WTC11 (cell line): ENCODE data around the gene CTNS.

Source experiments
- FOXJ3 ChIP-seq: sonication (generic); formaldehyde crosslinking; IDR thresholded peaks from 2 replicates; pipeline ENCODE4 v1.9.0; 2021; ENCODE audit warnings: missing genetic modification reagents, mild to moderate bottlenecking, borderline replicate concordance
- JUN ChIP-seq: sonication (generic); formaldehyde crosslinking; IDR thresholded peaks from 2 replicates; pipeline ENCODE4 v1.8.0; 2023; ENCODE audit warnings: mild to moderate bottlenecking, missing genetic modification reagents
- MAX ChIP-seq: sonication (generic); formaldehyde crosslinking; IDR thresholded peaks from 2 replicates; pipeline ENCODE4 v1.8.0; 2022; ENCODE audit warnings: mild to moderate bottlenecking, missing genetic modification reagents
- MXD4 ChIP-seq: fragments of 250-450 bp; sonication (Bioruptor Pico); IDR thresholded peaks from 2 replicates; pipeline ENCODE4 v1.8.0; 2021; ENCODE audit warnings: mild to moderate bottlenecking, moderate library complexity, borderline replicate concordance
- ZNF121 ChIP-seq: sonication (generic); formaldehyde crosslinking; IDR thresholded peaks from 2 replicates; pipeline ENCODE4 v1.8.0; 2023; ENCODE audit warnings: missing genetic modification reagents
- ZNF232 ChIP-seq: sonication (generic); formaldehyde crosslinking; IDR thresholded peaks from 2 replicates; pipeline ENCODE4 v1.8.0; 2022; ENCODE audit warnings: mild to moderate bottlenecking, missing genetic modification reagents
- TF ChIP-seq, protein P1 (sequence below): fragments of 200-600 bp; IDR thresholded peaks from 2 replicates; pipeline ENCODE4 v1.8.0; 2022; ENCODE audit warnings: antibody characterized with exemption
- TF ChIP-seq, protein P2 (sequence below): sonication (generic); formaldehyde crosslinking; IDR thresholded peaks from 2 replicates; pipeline ENCODE4 v1.8.0; 2022; ENCODE audit warnings: mild to moderate bottlenecking, missing genetic modification reagents
- TF ChIP-seq, protein P3 (sequence below): sonication (generic); formaldehyde crosslinking; IDR thresholded peaks from 2 replicates; pipeline ENCODE4 v1.8.1; 2023; ENCODE audit warnings: mild to moderate bottlenecking, missing genetic modification reagents
- TF ChIP-seq, protein P4 (sequence below): sonication (generic); formaldehyde crosslinking; conservative IDR thresholded peaks from 2 replicates; pipeline ENCODE4 v1.8.1; 2022; ENCODE audit warnings: mild to moderate bottlenecking, missing genetic modification reagents
- TF ChIP-seq, protein P5 (sequence below): fragments of 250-450 bp; sonication (Bioruptor Pico); IDR thresholded peaks from 2 replicates; pipeline ENCODE4 v1.8.0; 2021; ENCODE audit warnings: mild to moderate bottlenecking
- TF ChIP-seq, protein P6 (sequence below): sonication (generic); formaldehyde crosslinking; IDR thresholded peaks from 2 replicates; pipeline ENCODE4 v1.8.1; 2022; ENCODE audit warnings: low read depth, missing genetic modification reagents, borderline replicate concordance

GRCh38 chr17:3609689-3610088, 26.9 kb upstream of the CTNS start:
- TF ChIP-seq MAX (CRISPR knock-in tag) = no peak
- TF ChIP-seq, protein P1, sequence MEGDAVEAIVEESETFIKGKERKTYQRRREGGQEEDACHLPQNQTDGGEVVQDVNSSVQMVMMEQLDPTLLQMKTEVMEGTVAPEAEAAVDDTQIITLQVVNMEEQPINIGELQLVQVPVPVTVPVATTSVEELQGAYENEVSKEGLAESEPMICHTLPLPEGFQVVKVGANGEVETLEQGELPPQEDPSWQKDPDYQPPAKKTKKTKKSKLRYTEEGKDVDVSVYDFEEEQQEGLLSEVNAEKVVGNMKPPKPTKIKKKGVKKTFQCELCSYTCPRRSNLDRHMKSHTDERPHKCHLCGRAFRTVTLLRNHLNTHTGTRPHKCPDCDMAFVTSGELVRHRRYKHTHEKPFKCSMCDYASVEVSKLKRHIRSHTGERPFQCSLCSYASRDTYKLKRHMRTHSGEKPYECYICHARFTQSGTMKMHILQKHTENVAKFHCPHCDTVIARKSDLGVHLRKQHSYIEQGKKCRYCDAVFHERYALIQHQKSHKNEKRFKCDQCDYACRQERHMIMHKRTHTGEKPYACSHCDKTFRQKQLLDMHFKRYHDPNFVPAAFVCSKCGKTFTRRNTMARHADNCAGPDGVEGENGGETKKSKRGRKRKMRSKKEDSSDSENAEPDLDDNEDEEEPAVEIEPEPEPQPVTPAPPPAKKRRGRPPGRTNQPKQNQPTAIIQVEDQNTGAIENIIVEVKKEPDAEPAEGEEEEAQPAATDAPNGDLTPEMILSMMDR = no peak
- TF ChIP-seq ZNF232 = no peak
- TF ChIP-seq, protein P2, sequence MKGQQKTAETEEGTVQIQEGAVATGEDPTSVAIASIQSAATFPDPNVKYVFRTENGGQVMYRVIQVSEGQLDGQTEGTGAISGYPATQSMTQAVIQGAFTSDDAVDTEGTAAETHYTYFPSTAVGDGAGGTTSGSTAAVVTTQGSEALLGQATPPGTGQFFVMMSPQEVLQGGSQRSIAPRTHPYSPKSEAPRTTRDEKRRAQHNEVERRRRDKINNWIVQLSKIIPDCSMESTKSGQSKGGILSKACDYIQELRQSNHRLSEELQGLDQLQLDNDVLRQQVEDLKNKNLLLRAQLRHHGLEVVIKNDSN = no peak
- TF ChIP-seq, protein P3, sequence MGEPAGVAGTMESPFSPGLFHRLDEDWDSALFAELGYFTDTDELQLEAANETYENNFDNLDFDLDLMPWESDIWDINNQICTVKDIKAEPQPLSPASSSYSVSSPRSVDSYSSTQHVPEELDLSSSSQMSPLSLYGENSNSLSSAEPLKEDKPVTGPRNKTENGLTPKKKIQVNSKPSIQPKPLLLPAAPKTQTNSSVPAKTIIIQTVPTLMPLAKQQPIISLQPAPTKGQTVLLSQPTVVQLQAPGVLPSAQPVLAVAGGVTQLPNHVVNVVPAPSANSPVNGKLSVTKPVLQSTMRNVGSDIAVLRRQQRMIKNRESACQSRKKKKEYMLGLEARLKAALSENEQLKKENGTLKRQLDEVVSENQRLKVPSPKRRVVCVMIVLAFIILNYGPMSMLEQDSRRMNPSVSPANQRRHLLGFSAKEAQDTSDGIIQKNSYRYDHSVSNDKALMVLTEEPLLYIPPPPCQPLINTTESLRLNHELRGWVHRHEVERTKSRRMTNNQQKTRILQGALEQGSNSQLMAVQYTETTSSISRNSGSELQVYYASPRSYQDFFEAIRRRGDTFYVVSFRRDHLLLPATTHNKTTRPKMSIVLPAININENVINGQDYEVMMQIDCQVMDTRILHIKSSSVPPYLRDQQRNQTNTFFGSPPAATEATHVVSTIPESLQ (CRISPR knock-in tag) = no peak
- TF ChIP-seq, protein P4, sequence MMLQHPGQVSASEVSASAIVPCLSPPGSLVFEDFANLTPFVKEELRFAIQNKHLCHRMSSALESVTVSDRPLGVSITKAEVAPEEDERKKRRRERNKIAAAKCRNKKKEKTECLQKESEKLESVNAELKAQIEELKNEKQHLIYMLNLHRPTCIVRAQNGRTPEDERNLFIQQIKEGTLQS (CRISPR knock-in tag) = no peak
- TF ChIP-seq FOXJ3 (CRISPR knock-in tag) = no peak
- TF ChIP-seq, protein P5, sequence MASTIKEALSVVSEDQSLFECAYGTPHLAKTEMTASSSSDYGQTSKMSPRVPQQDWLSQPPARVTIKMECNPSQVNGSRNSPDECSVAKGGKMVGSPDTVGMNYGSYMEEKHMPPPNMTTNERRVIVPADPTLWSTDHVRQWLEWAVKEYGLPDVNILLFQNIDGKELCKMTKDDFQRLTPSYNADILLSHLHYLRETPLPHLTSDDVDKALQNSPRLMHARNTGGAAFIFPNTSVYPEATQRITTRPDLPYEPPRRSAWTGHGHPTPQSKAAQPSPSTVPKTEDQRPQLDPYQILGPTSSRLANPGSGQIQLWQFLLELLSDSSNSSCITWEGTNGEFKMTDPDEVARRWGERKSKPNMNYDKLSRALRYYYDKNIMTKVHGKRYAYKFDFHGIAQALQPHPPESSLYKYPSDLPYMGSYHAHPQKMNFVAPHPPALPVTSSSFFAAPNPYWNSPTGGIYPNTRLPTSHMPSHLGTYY (CRISPR knock-in tag) = no peak
- TF ChIP-seq MXD4 (CRISPR knock-in tag) = no peak
- TF ChIP-seq JUN (CRISPR knock-in tag) = no peak
- TF ChIP-seq, protein P6, sequence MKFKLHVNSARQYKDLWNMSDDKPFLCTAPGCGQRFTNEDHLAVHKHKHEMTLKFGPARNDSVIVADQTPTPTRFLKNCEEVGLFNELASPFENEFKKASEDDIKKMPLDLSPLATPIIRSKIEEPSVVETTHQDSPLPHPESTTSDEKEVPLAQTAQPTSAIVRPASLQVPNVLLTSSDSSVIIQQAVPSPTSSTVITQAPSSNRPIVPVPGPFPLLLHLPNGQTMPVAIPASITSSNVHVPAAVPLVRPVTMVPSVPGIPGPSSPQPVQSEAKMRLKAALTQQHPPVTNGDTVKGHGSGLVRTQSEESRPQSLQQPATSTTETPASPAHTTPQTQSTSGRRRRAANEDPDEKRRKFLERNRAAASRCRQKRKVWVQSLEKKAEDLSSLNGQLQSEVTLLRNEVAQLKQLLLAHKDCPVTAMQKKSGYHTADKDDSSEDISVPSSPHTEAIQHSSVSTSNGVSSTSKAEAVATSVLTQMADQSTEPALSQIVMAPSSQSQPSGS (CRISPR knock-in tag) = no peak
- no peak for TF ChIP-seq ZNF121
